ENCODE results near the gene PLPPR2.

DNA sequence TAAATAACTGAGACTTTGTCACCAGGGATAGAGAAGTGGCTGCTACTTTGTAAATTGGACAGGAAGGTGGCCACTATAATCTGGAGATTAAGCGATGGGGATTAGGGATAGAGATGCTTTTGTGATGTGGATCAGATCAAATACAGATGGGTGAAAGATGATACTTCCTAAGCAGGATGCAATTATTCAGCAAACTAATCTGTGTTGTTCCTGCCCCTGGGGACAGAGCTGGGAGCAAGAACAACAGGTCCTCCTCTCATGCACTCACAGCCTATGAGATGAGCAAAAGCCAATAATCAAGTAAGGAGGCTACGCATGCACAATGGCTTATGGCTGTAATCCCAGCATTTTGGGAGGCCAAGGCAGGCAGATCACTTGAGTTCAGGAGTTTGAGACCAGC is 59.3 kb downstream of the PLPPR2 start:
- TF ChIP-seq, protein P1, sequence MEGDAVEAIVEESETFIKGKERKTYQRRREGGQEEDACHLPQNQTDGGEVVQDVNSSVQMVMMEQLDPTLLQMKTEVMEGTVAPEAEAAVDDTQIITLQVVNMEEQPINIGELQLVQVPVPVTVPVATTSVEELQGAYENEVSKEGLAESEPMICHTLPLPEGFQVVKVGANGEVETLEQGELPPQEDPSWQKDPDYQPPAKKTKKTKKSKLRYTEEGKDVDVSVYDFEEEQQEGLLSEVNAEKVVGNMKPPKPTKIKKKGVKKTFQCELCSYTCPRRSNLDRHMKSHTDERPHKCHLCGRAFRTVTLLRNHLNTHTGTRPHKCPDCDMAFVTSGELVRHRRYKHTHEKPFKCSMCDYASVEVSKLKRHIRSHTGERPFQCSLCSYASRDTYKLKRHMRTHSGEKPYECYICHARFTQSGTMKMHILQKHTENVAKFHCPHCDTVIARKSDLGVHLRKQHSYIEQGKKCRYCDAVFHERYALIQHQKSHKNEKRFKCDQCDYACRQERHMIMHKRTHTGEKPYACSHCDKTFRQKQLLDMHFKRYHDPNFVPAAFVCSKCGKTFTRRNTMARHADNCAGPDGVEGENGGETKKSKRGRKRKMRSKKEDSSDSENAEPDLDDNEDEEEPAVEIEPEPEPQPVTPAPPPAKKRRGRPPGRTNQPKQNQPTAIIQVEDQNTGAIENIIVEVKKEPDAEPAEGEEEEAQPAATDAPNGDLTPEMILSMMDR (IDR thresholded peaks at IDR 0.05) = no peak
- TF ChIP-seq POLR2A (IDR thresholded peaks at IDR 0.05) = no peak
